T-helper 9 cell (primary cell): Measurements from ENCODE around the gene ARHGEF6.

Source experiments
- DNase-seq: peaks from one replicate; pipeline ENCODE4 v3.0.0-alpha.2; 2020

The ARHGEF6 gene

DNA sequence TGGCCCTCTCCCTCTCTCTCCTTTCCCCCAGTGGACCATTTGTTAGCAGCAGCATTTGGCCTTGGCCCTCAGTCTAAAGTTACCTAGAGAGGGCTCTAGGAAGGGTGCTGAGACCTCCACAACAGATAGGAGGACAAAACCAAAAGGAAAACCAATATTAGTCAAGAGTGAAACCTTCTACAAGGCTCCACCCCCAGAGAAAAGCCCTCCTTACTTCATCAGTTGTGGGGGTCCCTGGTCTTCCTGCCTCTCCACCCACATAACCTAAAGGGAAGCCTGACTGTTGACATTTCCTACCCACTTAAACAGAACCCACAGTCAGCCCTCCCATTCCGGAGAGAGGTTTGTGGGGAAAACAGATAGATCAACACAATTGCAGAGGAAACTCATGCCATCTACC lies 137.5 kb downstream of the ARHGEF6 start:
- no peak for DNase-seq

- DNase-seq = no peak
These were observed 141.1 kb downstream of the ARHGEF6 start for GRCh38 chrX:136639506-136640176.

DNA sequence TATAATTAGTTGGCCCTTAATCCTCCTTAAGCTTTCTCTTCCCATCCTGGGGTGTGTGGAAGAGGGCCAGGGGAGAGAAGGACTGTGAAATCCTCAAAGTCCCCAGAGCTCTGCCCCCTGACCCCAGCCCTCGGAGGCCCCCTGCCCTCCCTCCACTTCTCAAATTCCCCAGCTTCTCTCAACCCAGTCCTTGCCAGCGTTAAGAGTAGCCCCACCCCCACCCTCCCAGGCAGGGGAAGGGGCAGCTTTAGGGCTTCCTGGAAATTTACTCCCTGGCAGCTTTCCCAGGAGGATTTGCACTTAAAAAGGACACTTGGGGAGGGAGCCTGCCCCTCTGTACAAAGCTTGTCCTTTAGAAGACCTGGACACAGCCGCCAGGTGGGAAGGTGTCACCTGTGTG lies 144.6 kb downstream of the ARHGEF6 start:
- DNase-seq = no peak

GRCh38 chrX:136635235-136635634 lies 145.5 kb downstream of the ARHGEF6 start:
- no peak for DNase-seq

GRCh38 chrX:136630881-136631280 lies 149.9 kb downstream of the ARHGEF6 start:
- DNase-seq = no peak

- no peak for DNase-seq
These were observed 151.5 kb downstream of the ARHGEF6 start for GRCh38 chrX:136629084-136629750.

- DNase-seq = no peak
These were observed 153.3 kb downstream of the ARHGEF6 start for GRCh38 chrX:136627409-136627808.

DNA sequence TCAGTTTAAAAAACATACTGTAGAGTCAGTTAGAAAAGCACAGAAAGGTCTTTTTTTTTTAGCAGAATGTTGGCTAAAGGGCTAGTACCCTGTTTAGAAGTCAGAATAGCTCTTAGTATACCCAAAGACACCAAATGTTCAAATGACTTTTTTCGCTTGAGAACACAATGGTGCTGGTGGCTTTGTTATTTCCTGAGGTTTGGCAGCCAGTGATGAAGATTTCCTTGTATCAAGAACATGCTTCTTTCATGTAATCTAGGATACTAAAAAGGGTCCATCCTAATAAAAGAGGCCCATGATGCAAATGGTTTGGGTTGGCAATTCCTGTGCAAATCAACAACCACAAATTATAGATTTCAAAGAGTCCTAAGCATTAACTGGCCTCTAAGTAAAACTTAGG lies 153.8 kb downstream of the ARHGEF6 start:
- DNase-seq = no peak

GRCh38 chrX:136626237-136626636 lies 154.5 kb downstream of the ARHGEF6 start:
- no peak for DNase-seq

- no peak for DNase-seq
These were observed 155.5 kb downstream of the ARHGEF6 start for GRCh38 chrX:136625246-136625645.

DNA sequence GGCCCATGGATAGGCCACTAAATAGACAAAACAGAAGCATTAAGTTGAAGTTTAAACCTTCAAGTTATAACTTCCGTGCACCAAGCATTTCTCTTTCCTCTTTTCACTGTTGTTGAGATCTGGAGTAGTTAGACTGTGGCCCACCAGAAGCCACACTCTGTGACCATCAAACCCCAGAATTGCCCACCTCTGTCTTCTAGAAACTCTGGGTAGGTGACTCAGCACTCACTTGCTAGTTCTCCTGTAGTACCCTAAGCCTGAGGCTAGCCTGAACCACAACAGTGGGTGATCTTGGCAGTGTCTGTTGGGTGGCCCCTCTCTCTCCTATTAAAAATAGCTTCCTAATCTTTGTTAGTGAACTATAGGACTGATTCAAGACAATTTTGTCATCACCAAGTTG lies 157.3 kb downstream of the ARHGEF6 start:
- DNase-seq = no peak

GRCh38 chrX:136622568-136622967 lies 158.2 kb downstream of the ARHGEF6 start:
- DNase-seq = no peak

DNA sequence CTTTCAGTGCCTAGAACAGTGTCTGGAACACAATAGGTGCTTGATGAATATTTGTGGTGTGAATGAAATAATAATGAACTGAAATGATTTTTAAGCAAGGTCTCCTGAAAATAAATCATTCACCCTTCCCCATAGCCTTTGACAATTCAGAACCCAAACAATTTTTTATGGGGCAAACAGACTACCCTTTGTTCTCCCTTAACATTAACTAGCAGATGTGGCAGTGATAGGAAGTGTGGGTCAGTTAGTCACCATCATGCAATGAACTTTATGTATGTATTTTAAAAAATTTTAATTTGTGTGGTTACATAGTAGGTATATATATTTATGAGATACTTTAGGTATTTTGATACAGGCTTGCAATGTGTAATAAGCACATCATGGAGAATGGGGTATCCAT lies 160.0 kb downstream of the ARHGEF6 start:
- no peak for DNase-seq

DNA sequence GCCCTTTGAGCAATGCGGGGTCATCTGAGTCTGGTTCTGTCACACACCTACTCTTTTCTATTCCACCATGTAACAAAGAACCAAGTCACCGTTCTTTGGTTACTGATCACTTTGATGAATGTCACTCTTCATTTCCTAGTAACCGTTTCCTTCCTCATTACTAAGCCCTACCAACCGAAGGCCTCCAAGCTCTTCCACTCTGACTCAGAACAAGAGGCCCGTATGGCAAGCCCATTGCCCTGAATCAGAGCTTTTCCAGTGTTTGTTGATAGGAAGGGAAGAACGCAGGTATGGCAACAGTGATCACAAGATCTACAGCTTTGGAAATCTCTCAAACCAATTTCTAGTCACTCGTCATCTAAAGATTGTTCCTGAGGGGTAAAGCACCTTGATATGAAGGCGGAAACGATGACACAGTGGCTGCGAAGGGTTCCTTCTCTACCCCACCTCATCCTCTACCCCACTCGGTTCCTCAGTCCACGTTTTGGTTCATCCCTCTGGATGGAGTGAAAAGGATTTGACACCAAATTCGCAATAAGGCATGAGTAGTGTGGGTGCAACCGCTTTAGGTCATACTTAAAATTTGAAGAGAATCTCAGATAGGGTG lies 160.7 kb downstream of the ARHGEF6 start:
- no peak for DNase-seq

DNA sequence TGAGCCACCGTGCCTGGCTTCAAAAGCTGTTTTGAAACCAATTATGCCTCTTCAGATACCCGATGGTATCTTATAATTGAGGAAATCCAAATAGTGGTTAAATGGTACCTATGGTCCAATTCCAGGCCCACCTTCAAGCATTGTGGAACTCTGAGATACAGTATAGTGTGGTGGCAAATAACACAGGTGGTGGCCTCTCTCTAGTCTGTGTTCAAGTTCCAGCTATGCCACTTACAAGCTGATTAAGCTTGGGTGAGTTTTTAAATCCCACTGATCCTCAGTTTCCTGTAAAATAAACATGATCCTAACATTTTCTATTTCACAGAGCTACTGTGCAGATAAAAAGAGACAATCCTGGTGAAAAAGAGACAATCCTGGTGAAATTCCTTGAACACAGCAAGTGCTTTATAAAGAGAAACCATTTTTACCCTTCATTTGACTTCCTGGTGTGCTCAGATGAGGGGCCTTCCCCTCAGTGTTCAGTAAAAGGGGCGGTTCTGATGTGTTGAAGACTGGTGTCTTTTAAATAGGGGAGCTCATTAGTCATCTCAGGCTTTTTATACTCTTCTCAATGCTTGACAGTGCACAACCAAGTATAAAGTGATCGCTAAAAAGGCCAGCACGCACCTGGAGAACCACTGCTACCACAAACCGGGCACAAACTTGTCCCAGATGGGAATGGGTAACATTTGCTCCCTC lies 163.6 kb downstream of the ARHGEF6 start:
- DNase-seq = no peak
